A549 (cell line): ENCODE results near the gene PRKAR1B.

Experiments
- HDAC2 ChIP-seq: fragments of 200-600 bp; sonication (generic); IDR thresholded peaks from 2 replicates; pipeline ENCODE4 v1.6.1; 2016
- POLR2A ChIP-seq: IDR thresholded peaks from 2 replicates; pipeline ENCODE4 v1.6.1; 2012; ENCODE audit warnings: mild to moderate bottlenecking, low read length
- SREBF2 ChIP-seq: fragments of 450-650 bp; IDR thresholded peaks from 2 replicates; pipeline ENCODE4 v1.6.1; 2014; ENCODE audit warnings: mild to moderate bottlenecking, moderate library complexity

DNA sequence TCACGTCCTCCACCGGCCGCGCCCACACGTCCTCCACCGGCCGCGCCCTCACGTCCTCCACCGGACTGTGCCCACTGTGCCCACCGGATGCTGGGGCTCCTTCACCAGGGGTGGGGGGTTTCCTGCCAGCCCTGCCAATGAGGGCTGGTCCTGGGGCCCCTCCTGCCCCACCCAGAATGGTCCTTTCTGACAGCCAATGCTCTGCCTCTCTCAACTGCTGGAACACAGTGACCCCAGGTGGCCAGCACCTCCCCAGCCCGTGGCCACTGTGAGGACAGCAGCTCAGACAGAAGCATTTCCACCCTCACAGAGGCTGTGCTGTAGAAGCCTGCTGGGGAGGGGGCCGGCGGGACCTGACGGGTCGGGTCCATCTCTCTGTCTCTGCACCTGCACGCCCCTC lies 90.7 kb downstream of the PRKAR1B start:
- TF ChIP-seq POLR2A = no peak
- no peak for TF ChIP-seq HDAC2
- no peak for TF ChIP-seq SREBF2
